Calu3 (cell line): Measurements from ENCODE around the gene ACAD11. TPM values are rescaled to one million over a fixed set of nuclear protein-coding genes. Genes with fewer than 3 reads are reported as not detected.

Source experiments
- BruUV-seq: library from RNA; stranded (reverse); fragments of 400-500 nt; replicated peaks from 2 replicates; lab custom pipeline; 2021; lab: Mats Ljungman, UMichigan
- CTCF ChIA-PET: fragments of 300-600 bp; sonication (Branson Sonifier 250); formaldehyde crosslinking; loops from one replicate; lab custom pipeline; 2022; ENCODE audit warnings: antibody characterized with exemption; lab: Charles Lee
- DNase-seq: peaks from one replicate; pipeline ENCODE4 v3.0.0; 2022
- H3K27ac Mint-ChIP-seq: one replicate; pipeline ENCODE4 v1.8.0; 2022; ENCODE audit warnings: mixed read lengths; ENCODE audit not compliant: unreplicated experiment
- H3K27me3 Mint-ChIP-seq: one replicate; pipeline ENCODE4 v1.8.0; 2022; ENCODE audit warnings: mixed read lengths; ENCODE audit not compliant: unreplicated experiment
- H3K36me3 Mint-ChIP-seq: one replicate; pipeline ENCODE4 v1.8.0; 2022; ENCODE audit warnings: mild to moderate bottlenecking, moderate library complexity, mixed read lengths; ENCODE audit not compliant: insufficient read depth, unreplicated experiment
- H3K4me1 Mint-ChIP-seq: one replicate; pipeline ENCODE4 v1.8.0; 2022; ENCODE audit warnings: mild to moderate bottlenecking, low read depth, mixed read lengths; ENCODE audit not compliant: unreplicated experiment
- H3K4me3 Mint-ChIP-seq: one replicate; pipeline ENCODE4 v1.8.0; 2022; ENCODE audit warnings: mild to moderate bottlenecking, low read depth, moderate library complexity, mixed read lengths; ENCODE audit not compliant: unreplicated experiment
- H3K9me3 Mint-ChIP-seq: one replicate; pipeline ENCODE4 v1.8.0; 2022; ENCODE audit warnings: low read depth, mixed read lengths; ENCODE audit not compliant: unreplicated experiment
- CTCF ChIP-seq: fragments of 200-600 bp; IDR thresholded peaks from one replicate; pipeline ENCODE4 v1.8.0; 2022; ENCODE audit warnings: antibody characterized with exemption; ENCODE audit not compliant: unreplicated experiment
- intact Hi-C: fragments of 100-400 bp; cut with micrococcal nuclease; formaldehyde crosslinking; loops from one replicate; pipeline ENCODE4 v1.10.0; 2022; ENCODE audit not compliant: unreplicated experiment
- total RNA-seq: library from RNA; stranded (reverse); gene quantifications from 2 replicates; pipeline ENCODE4 v1.2.3, GENCODE V29; 2022

The ACAD11 gene
- total RNA-seq, 1 experiment from 2014 or later: 14.6 TPM

- peaks cover 25% of the 10 kb centered on the region for H3K4me1 Mint-ChIP-seq
- no peak for TF ChIP-seq CTCF
- no peaks in the 10 kb centered on the region for H3K9me3 Mint-ChIP-seq
- peak overlapping the region; percentile 97 for H3K4me3 Mint-ChIP-seq
- intact Hi-C loops: loop anchor here (10.0 kb wide), 1 partner anchor 404 kb away; no protein-coding TSS in a partner anchor
- H3K27me3 Mint-ChIP-seq: no peaks in the 10 kb centered on the region
- no peak for DNase-seq
- peak overlapping the region; percentile 89 for H3K27ac Mint-ChIP-seq
- H3K36me3 Mint-ChIP-seq: peaks cover 27% of the 10 kb centered on the region
- CTCF ChIA-PET: interaction anchor here (0.7 to 2.0 kb wide), 8 partner anchors 12 to 919 kb away, joined by 3 to 8 read pairs (median 4); partner anchors contain the start of gene ACKR4
- BruUV-seq: no TSS peak
Observed at GRCh38 chr3:132659000-132659364, 627 bp downstream of the ACAD11 start.

- intact Hi-C loops: loop anchor here (10.0 kb wide), 1 partner anchor 403 kb away; no protein-coding TSS in a partner anchor
- no peaks in the 10 kb centered on the region for H3K9me3 Mint-ChIP-seq
- CTCF ChIA-PET: interaction anchor here (0.6 to 2.0 kb wide), 5 partner anchors 15 to 1278 kb away, joined by 3 to 8 read pairs (median 3); partner anchors contain the start of gene ACP3
- H3K27ac Mint-ChIP-seq: peak overlapping the region; percentile 89
- H3K36me3 Mint-ChIP-seq: peaks cover 27% of the 10 kb centered on the region
- no peak for TF ChIP-seq CTCF
- H3K4me3 Mint-ChIP-seq: peak overlapping the region; percentile 97
- peaks cover 25% of the 10 kb centered on the region for H3K4me1 Mint-ChIP-seq
- no peaks in the 10 kb centered on the region for H3K27me3 Mint-ChIP-seq
- no peak for DNase-seq
- no TSS peak for BruUV-seq
Observed at GRCh38 chr3:132657869-132658747, 1.5 kb downstream of the ACAD11 start.

GRCh38 chr3:132655471-132655870 lies 4.1 kb downstream of the ACAD11 start:
- H3K36me3 Mint-ChIP-seq: peaks cover 16% of the 10 kb centered on the region
- CTCF ChIA-PET: no interaction called here
- TF ChIP-seq CTCF: no peak
- no peaks in the 10 kb centered on the region for H3K9me3 Mint-ChIP-seq
- no peaks in the 10 kb centered on the region for H3K27me3 Mint-ChIP-seq
- intact Hi-C loops: loop anchor here (10.0 kb wide), 1 partner anchor 401 kb away; no protein-coding TSS in a partner anchor
- DNase-seq: no peak
- H3K4me1 Mint-ChIP-seq: peaks cover 8% of the 10 kb centered on the region
- no TSS peak for BruUV-seq
- no peak overlapping the region for H3K4me3 Mint-ChIP-seq
- H3K27ac Mint-ChIP-seq: no peak overlapping the region

GRCh38 chr3:132654721-132655120 lies 4.9 kb downstream of the ACAD11 start:
- BruUV-seq: no TSS peak
- intact Hi-C loops: loop anchor here (10.0 kb wide), 1 partner anchor 400 kb away; no protein-coding TSS in a partner anchor
- peaks cover 8% of the 10 kb centered on the region for H3K4me1 Mint-ChIP-seq
- TF ChIP-seq CTCF: no peak
- peaks cover 8% of the 10 kb centered on the region for H3K36me3 Mint-ChIP-seq
- CTCF ChIA-PET: no interaction called here
- no peaks in the 10 kb centered on the region for H3K9me3 Mint-ChIP-seq
- H3K4me3 Mint-ChIP-seq: no peak overlapping the region
- no peaks in the 10 kb centered on the region for H3K27me3 Mint-ChIP-seq
- no peak overlapping the region for H3K27ac Mint-ChIP-seq
- no peak for DNase-seq
